AG08396 (cell line): Measurements from ENCODE around the gene DCAF10.
"Not testable (repeated sequence)": the region's sequence is repeated elsewhere in the genome, so short reads cannot be mapped to it uniquely, and the experiment has no call there.

Experiments
- DNase-seq: peaks from one replicate; pipeline ENCODE4 v3.0.0; 2012; ENCODE audit warnings: low spot score, mixed read lengths

DCAF10 gene

GRCh38 chr9:37800631-37801286, at the start of gene DCAF10:
TSS of gene DCAF10 (plus strand) at chr9:37800797. CDS start at chr9:37800867, 70 bp downstream.
- peak; percentile 91 for DNase-seq

DNA sequence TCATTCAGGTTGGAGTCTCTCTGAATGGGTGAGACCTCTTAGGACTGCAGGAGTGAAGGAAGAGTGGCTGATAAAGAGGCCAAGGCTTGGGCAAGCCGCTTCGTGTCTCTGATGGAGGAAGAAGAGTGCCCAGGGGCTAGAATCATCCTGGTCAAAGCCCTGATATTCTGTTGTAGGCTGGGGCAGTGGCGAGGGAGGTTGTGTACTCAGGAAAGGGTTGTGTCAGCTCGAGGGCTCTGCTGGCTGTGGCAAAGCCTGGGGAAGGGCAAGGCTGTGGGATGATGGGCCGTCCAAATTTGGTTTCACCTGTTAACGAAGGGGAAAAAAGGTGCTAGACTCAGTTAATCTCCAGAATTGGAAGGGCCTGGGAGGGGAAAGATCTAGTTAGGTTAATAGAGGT, 49.4 kb upstream of the DCAF10 start:
- no peak for DNase-seq

DNA sequence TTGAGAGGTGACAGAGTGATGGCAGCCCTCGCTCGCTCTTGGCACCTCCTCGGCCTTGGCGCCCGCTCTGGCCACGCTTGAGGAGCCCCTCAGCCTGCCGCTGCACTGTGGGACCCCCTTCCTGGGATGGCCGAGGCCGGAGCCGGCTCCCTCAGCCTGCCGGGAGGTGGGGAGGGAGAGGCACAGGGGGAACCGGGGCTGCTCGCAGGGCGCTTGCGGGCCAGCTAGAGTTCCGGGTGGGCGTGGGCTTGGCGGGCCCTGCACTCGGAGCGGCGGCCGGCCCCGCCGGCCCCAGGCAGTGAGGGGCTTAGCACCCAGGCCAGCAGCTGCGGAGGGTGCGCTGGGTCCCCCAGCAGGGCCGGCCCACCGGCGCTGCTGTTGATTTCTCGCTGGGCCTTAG, 48.9 kb upstream of the DCAF10 start:
- DNase-seq = not testable (repeated sequence)

GRCh38 chr9:37752112-37752511, 48.5 kb upstream of the DCAF10 start:
- not testable (repeated sequence) for DNase-seq

DNA sequence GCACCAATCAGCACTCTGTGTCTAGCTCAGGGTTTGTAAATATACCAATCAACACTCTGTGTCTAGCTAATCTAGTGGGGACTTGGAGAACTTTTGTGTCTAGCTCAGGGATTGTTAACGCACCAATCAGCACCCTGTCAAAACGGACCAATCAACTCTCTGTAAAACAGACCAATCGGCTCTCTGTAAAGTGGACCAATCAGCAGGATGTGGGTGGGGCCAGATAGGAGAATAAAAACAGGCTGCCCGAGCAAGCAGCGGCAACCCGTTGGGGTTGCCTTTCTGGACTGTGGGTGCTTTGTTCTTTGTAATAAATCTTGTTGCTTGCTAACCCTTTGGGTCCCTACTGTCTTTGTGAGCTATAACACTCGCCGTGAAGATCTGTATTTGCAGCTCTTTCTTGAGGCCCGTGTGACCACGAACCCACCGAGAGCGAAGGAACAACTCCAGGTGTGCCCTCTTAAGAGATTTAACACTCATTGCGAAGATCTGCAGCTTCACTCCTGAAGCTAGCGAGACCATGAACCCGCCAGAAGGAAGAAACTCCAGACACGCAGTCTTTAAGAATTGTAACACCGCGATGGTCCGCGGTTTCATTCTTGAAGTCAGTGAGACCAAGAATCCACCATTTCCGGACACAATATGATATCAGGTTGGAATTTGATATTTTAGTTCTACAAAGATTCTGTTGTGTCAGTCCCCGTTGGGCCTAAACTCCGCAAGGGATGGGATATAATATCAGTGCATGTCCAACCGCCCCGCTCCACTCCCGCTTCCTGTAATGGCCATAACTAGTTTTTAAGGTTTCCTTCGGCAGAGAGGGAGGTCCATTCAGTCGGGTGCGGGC, 47.7 kb upstream of the DCAF10 start:
- DNase-seq = no peak

- DNase-seq = peak; percentile 86
Observed at GRCh38 chr9:37753489-37754190, 47.0 kb upstream of the DCAF10 start, which contains the start of gene TRMT10B. TSS of gene TRMT10B (plus strand) at chr9:37753805. CDS start at chr9:37761932, 8,127 bp downstream.

DNA sequence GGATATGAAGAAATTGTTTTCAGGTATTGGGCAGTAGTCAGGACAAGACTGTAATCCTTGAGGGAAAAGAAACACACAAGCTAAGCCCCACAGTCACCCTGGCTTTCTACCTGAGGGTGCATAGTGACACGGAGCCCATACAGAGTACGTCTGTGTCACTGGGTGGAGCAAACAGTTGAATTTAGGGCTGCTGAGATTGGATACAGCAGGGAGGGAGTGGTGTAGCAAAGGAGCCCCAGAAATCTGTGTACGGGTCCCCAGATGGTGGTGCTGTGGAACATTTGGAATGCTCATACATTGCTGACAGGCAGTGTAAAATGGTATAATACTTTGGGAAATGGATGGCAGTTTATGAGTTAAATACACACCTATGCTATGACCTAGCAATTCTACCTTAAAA, 41.9 kb upstream of the DCAF10 start:
- no peak for DNase-seq

DNA sequence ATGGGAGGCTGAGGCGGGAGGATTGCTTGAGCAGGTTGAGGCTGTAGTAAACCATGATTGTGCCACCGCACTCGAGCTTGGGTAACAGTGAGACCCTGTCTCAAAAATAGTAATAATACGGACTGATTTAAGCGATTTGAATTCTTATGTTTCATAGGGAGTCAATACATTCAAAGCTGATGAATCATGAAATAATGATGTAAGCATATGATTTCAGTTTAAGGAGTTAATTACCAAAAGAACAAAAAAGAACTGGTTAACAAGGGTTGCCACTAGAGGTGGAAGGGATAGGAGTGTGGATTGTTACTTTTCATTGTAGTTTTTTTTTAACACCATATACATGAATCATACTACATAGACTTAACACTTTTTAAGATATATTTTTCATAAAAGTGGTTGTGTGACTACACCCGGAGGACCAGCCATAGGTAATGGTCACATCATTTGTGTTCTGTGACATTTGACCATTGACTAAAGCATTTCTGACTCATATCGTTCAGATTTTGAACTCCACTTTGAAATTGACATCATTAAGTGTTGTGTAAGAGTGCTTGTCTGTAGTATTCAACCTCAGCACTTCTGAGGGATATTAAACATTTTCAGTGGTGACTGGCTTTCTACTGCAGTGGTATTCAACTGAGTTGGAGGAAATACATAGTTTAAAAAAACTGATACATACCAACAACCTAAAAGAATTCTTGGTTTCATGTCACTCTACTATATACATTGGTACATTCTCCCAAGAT, 40.0 kb upstream of the DCAF10 start:
- DNase-seq = no peak

- DNase-seq = no peak
Observed at GRCh38 chr9:37761511-37761910, 39.1 kb upstream of the DCAF10 start.

DNA sequence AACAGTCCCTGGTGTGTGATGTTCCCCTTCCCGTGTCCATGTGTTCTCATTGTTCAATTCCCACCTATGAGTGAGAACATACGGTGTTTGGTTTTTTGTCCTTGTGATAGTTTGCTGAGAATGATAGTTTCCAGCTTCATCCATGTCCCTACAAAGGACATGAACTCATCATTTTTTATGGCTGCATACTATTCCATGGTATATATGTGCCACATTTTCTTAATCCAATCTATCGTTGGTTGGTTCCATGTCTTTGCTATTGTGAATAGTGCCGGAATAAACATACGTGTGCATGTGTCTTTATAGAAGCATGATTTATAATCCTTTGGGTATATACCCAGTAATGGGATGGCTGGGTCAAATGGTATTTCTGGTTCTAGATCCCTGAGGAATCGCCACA, 35.3 kb upstream of the DCAF10 start:
- DNase-seq = not testable (repeated sequence)

DNA sequence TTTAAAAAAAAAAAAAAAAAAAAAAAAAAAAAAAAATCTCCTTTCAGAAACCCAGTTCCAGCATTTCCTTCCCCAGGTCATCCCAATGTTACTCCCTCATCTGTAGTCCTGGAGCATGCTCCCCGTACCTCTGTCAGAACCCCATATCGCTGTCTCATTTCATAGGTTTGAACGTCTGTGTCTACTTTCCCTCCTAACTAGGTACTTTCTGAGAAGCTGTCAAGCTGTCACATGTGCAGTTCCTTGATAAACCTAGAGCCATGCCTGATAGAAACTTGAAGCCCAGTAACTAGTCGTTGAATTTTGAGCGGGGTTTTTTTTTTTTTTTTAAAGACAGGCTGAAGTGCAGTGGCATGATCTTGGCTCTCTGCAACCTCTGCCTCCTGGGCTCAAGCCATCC, 31.3 kb upstream of the DCAF10 start:
- DNase-seq = no peak

GRCh38 chr9:37769995-37770394, 30.6 kb upstream of the DCAF10 start:
- no peak for DNase-seq

DNA sequence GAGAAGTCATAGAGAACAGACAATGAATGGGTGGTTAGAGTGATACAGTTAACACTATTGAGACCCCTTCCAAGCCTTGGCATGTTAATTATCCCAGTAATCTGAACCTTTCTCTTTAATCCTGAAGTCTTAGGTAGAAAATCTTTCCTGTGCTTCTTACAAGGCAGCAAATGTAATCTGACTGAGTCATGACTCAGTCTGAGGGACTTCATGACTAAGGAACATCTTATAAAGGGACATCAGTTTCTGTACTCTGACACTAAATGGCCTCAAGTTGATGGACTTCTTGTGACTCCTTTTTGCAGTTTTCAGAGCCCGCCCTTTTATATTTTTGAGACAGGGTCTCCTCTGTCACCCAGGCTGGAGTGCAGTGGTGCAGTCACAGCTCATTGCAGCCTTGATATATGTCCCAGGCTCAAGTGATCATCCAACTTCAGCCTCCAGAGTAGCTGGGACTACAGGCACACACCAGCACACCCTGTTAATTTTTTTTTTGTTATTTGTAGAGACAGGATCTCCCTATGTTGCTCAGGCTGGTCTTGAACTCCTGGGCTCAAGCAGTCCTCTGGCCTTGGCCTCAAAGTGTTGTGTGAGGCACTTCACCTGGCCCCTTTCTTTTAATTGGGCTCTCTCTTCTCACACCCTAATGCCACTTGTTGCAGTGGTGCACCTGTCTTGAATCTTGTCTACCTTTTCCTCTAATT, 25.2 kb upstream of the DCAF10 start:
- no peak for DNase-seq

DNA sequence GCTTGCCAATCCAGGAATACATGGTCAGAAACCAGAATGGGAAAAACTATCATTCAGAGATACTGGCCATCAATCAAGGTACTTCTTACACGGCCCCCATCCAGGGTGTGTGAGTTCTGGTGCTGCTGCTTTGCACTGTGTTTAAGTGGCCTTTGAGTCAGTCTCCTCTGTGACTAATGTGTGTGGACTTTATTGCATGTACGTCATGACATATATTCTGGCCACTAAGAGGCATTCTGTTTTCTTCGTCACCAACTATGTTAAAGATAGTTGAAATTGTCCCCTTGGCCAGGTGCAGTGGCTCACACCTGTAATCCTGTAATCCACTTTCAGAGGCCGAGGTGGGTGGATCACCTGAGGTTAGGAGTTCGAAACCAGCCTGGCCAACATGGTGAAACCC, 24.3 kb upstream of the DCAF10 start:
- no peak for DNase-seq

- no peak for DNase-seq
Observed at GRCh38 chr9:37778534-37778933, 22.1 kb upstream of the DCAF10 start.

DNA sequence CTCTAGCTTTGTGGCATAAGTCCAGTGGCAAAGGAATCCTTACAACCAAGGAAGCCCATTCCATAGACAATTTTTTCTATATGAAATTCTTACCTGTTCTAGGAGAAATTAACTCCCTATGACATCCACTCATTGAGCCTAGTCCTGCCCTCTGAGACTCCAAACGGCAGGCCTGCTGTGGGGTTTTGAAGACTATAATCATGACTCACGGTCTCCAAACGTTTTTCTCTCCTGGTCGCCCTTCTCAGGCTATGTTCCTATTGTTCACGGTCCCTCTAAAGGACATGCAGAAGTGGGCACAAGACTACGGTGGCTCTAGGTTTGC, 16.3 kb upstream of the DCAF10 start:
- DNase-seq = peak; percentile 33

- peak; percentile 90 for DNase-seq
Observed at GRCh38 chr9:37784616-37785483, 15.7 kb upstream of the DCAF10 start, which contains the start of gene EXOSC3. TSS of gene EXOSC3 (minus strand) at chr9:37785064. CDS start at chr9:37785044, 20 bp downstream.

DNA sequence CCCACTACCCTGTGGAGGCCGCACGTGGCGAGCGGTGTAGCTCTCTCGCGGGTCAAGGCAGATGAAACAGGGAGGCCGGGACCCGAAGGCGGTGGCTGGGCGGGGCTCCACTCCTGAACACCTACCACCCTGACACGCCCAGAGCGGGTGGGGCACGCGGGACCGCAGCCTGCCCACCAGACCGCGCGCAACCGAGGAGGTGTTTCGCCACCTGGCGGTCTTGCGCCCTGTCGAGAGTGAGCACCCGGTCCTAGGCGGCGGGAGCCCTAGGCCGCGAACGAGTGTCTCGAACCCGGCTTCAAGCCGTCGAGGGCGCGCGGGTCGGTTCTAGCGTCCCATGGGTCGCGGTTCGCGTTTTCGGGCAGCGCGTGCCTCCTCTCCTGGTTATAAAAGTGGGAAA, 13.5 kb upstream of the DCAF10 start:
- no peak for DNase-seq

DNA sequence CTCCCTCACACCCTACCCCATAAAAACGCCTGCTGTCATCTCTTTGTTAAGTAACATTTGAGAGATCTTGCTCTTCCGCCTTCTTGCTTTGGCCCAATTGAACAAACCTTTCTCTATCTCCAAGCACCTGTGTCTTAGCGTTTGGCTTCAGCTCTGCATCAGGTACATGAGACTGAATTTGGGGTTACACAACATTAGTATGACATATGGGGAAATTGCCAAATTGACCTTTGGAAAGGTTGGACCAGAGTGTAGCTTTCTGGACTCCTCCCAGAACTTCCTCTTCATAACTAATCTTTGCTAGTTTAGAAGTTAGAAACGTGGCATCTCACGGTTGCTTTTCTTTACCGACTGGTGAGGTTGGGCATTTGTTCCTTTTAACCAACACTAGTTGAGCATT, 12.3 kb upstream of the DCAF10 start:
- DNase-seq = no peak

- no peak for DNase-seq
Observed at GRCh38 chr9:37790096-37790495, 10.5 kb upstream of the DCAF10 start.
